Prostate gland (tissue), 2 donors: ENCODE measurements around the gene FBP1.

ENCODE experiments used
- POLR2AphosphoS5 ChIP-seq: sonication (generic); formaldehyde crosslinking; IDR thresholded peaks from one replicate; pipeline ENCODE4 v1.6.1; 2017; ENCODE audit warnings: antibody characterized with exemption
- TF ChIP-seq, protein P1 (sequence below), 4 experiments: fragments of 200-600 bp in 2 of 4; fragments of 450-650 bp in 2 of 4; sonication (generic) in 2 of 4; IDR thresholded peaks; 1 replicate in 3 of 4; 2 replicates in 1 of 4; pipeline ENCODE4 v1.5.1; 2016 to 2019; ENCODE audit warnings: antibody characterized with exemption in 4 of 4, mild to moderate bottlenecking in 2 of 4, moderate library complexity in 2 of 4

GRCh38 chr9:94584555-94584954 lies 54.8 kb downstream of the FBP1 start:
- TF ChIP-seq, protein P1, sequence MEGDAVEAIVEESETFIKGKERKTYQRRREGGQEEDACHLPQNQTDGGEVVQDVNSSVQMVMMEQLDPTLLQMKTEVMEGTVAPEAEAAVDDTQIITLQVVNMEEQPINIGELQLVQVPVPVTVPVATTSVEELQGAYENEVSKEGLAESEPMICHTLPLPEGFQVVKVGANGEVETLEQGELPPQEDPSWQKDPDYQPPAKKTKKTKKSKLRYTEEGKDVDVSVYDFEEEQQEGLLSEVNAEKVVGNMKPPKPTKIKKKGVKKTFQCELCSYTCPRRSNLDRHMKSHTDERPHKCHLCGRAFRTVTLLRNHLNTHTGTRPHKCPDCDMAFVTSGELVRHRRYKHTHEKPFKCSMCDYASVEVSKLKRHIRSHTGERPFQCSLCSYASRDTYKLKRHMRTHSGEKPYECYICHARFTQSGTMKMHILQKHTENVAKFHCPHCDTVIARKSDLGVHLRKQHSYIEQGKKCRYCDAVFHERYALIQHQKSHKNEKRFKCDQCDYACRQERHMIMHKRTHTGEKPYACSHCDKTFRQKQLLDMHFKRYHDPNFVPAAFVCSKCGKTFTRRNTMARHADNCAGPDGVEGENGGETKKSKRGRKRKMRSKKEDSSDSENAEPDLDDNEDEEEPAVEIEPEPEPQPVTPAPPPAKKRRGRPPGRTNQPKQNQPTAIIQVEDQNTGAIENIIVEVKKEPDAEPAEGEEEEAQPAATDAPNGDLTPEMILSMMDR (IDR thresholded peaks at IDR 0.05), result no peak
- TF ChIP-seq POLR2AphosphoS5, result no peak
